IMR-90 (cell line): ENCODE data around the gene CDH23. TPM values are rescaled to one million over a fixed set of nuclear protein-coding genes. Genes with fewer than 3 reads are reported as not detected.

ENCODE experiments used
- ATAC-seq: fragments of 200-7000 bp; cut with Tn5 transposase; 2 replicates; pipeline ENCODE4 v1.9.1; 2020; ENCODE audit warnings: low read depth, mild to moderate bottlenecking, moderate library complexity
- BruUV-seq: library from RNA; stranded (reverse); fragments of 400-500 nt; replicated peaks from 2 replicates; lab custom pipeline; 2021; lab: Mats Ljungman, UMichigan
- CTCF ChIA-PET: fragments of 300-600 bp; formaldehyde crosslinking; extraction: SDS; loops from one replicate; lab custom pipeline; 2021; ENCODE audit warnings: antibody characterized with exemption; lab: Yijun Ruan, JAX
- POLR2A ChIA-PET: fragments of 300-600 bp; sonication (Branson Sonifier 250); formaldehyde crosslinking; loops from one replicate; lab custom pipeline; 2022; ENCODE audit warnings: antibody characterized with exemption; ENCODE audit not compliant: unreplicated experiment; lab: Charles Lee
- DNase-seq: peaks from one replicate; pipeline ENCODE4 v3.0.0; 2013
- H2AFZ ChIP-seq: replicated peaks from 2 replicates; pipeline ENCODE3; 2013; ENCODE audit warnings: low read length, mild to moderate bottlenecking; ENCODE audit not compliant: poor library complexity
- H2AK5ac ChIP-seq: 2 replicates; pipeline ENCODE4 v1.6.1; 2013; ENCODE audit warnings: low read depth, low read length, inconsistent platforms
- H2AK9ac ChIP-seq: replicated peaks from 2 replicates; pipeline ENCODE3; 2013; ENCODE audit warnings: mild to moderate bottlenecking, low read depth, low read length, moderate library complexity; ENCODE audit not compliant: poor library complexity
- H2BK120ac ChIP-seq: 2 replicates; pipeline ENCODE4 v1.6.1; 2013; ENCODE audit warnings: low read depth, low read length, inconsistent platforms
- H2BK15ac ChIP-seq: 3 replicates; pipeline ENCODE4 v1.6.1; 2013; ENCODE audit warnings: low read depth, low read length, inconsistent platforms
- H2BK20ac ChIP-seq: 2 replicates; pipeline ENCODE4 v1.6.1; 2013; ENCODE audit warnings: low read depth, mild to moderate bottlenecking, inconsistent platforms, low read length, moderate library complexity
- H2BK5ac ChIP-seq: 2 replicates; pipeline ENCODE4 v1.6.1; 2013; ENCODE audit warnings: mild to moderate bottlenecking, low read depth, low read length, inconsistent platforms; ENCODE audit not compliant: poor library complexity, severe bottlenecking
- H3K14ac ChIP-seq: replicated peaks from 2 replicates; pipeline ENCODE4 v1.6.1; 2013; ENCODE audit warnings: low read depth, low read length, inconsistent platforms
- H3K18ac ChIP-seq: 2 replicates; pipeline ENCODE4 v1.6.1; 2013; ENCODE audit warnings: low read depth, low read length, control low read depth
- H3K23ac ChIP-seq: 2 replicates; pipeline ENCODE4 v1.6.1; 2013; ENCODE audit warnings: low read depth, low read length, inconsistent platforms
- H3K27ac ChIP-seq: 2 replicates; pipeline ENCODE4 v1.5.1; 2013; ENCODE audit warnings: mild to moderate bottlenecking, control low read depth, low read length; ENCODE audit not compliant: insufficient read depth
- H3K27me3 ChIP-seq: 2 replicates; pipeline ENCODE4 v1.6.1; 2013; ENCODE audit warnings: low read length; ENCODE audit not compliant: control insufficient read depth, insufficient read depth
- H3K36me3 ChIP-seq: 2 replicates; pipeline ENCODE4 v1.6.1; 2013; ENCODE audit warnings: low read length, mixed read lengths; ENCODE audit not compliant: control insufficient read depth, insufficient read depth
- H3K4ac ChIP-seq: 2 replicates; pipeline ENCODE4 v1.6.1; 2013; ENCODE audit warnings: low read depth, low read length, inconsistent platforms
- H3K4me1 ChIP-seq: 2 replicates; pipeline ENCODE4 v1.6.1; 2013; ENCODE audit warnings: low read length, mixed read lengths; ENCODE audit not compliant: control insufficient read depth, insufficient read depth
- H3K4me2 ChIP-seq: 2 replicates; pipeline ENCODE4 v1.6.1; 2013; ENCODE audit warnings: low read depth, mild to moderate bottlenecking, control low read depth, low read length, moderate library complexity
- H3K4me3 ChIP-seq: 2 replicates; pipeline ENCODE4 v1.5.1; 2013; ENCODE audit warnings: low read depth, mild to moderate bottlenecking, control low read depth, low read length, moderate library complexity; ENCODE audit not compliant: insufficient read depth
- H3K56ac ChIP-seq: 2 replicates; pipeline ENCODE4 v1.6.1; 2013; ENCODE audit warnings: low read length, inconsistent platforms; ENCODE audit not compliant: insufficient read depth; ENCODE audit errors: extremely low read depth
- H3K79me1 ChIP-seq, 2 experiments: 2 replicates each; pipeline ENCODE4 v1.6.1; 2013; ENCODE audit warnings: low read length in 2 of 2, inconsistent platforms in 1 of 2, low read depth in 1 of 2
- H3K9ac ChIP-seq: 2 replicates; pipeline ENCODE4 v1.6.1; 2013; ENCODE audit warnings: low read depth, low read length, control low read depth
- H3K9me1 ChIP-seq: 2 replicates; pipeline ENCODE4 v1.6.1; 2013; ENCODE audit warnings: low read length, inconsistent platforms; ENCODE audit not compliant: insufficient read depth
- H3K9me3 ChIP-seq: 2 replicates; pipeline ENCODE4 v1.6.1; 2013; ENCODE audit warnings: low read length; ENCODE audit not compliant: control insufficient read depth, insufficient read depth
- H4K20me1 ChIP-seq: 2 replicates; pipeline ENCODE4 v1.6.1; 2013; ENCODE audit warnings: low read length, inconsistent platforms; ENCODE audit not compliant: insufficient read depth
- H4K5ac ChIP-seq: 2 replicates; pipeline ENCODE4 v1.6.1; 2013; ENCODE audit warnings: mild to moderate bottlenecking, low read depth, low read length, control low read depth
- H4K8ac ChIP-seq, 2 experiments: 2 replicates each; pipeline ENCODE4 v1.6.1; 2013; ENCODE audit warnings: low read depth in 2 of 2, low read length in 2 of 2, control low read depth in 1 of 2, inconsistent platforms in 1 of 2
- H4K91ac ChIP-seq: 2 replicates; pipeline ENCODE4 v1.6.1; 2013; ENCODE audit warnings: low read depth, low read length, inconsistent platforms; ENCODE audit not compliant: insufficient read depth
- FOS ChIP-seq: fragments of 150-350 bp; IDR thresholded peaks from 2 replicates; pipeline ENCODE4 v1.6.1; 2016; ENCODE audit warnings: low read depth, low read length
- WGBS, 2 experiments: methylation state at CpG; one replicate each; pipeline versions ENCODE4 v1.1.5 to v1.1.7; 2013; ENCODE audit warnings: missing lambda C conversion rate in 2 of 2; ENCODE audit not compliant: insufficient read length in 1 of 2; ENCODE audit errors: extremely low coverage in 2 of 2; 5-methylcytosine and 5-hydroxymethylcytosine counted together
- dilution Hi-C: fragments of 300-500 bp; cut with HindIII; formaldehyde crosslinking; loops from one replicate; pipeline ENCODE4 v1.14.3; 2018; ENCODE audit warnings: low sequenced_read_pairs; ENCODE audit not compliant: unreplicated experiment
- in situ Hi-C: fragments of 300-500 bp; cut with MboI; formaldehyde crosslinking; loops from 3 replicates; pipeline ENCODE4 v1.14.3; 2019; ENCODE audit warnings: low sequenced_read_pairs, inconsistent platforms, mixed read lengths
- intact Hi-C: fragments of 100-400 bp; cut with micrococcal nuclease; formaldehyde crosslinking; loops from 2 replicates; pipeline ENCODE4 v1.10.0; 2022
- polyA plus RNA-seq, 3 experiments: library from polyadenylated mRNA; depleted of rRNA; stranded (reverse); fragments of >200 nt; gene quantifications; 2 replicates each; pipeline ENCODE4 v1.2.3, GENCODE V29; 2012; ENCODE audit warnings: low replicate concordance in 1 of 3
- total RNA-seq: library from RNA; depleted of rRNA; stranded (reverse); fragments of >200 nt; gene quantifications from 2 replicates; pipeline ENCODE4 v1.2.3, GENCODE V29; 2012

The CDH23 gene
- total and polyA plus RNA-seq, 2 of the 4 experiments (the other 2 are of a cell fraction), result under 0.01 to 0.03 TPM

DNA sequence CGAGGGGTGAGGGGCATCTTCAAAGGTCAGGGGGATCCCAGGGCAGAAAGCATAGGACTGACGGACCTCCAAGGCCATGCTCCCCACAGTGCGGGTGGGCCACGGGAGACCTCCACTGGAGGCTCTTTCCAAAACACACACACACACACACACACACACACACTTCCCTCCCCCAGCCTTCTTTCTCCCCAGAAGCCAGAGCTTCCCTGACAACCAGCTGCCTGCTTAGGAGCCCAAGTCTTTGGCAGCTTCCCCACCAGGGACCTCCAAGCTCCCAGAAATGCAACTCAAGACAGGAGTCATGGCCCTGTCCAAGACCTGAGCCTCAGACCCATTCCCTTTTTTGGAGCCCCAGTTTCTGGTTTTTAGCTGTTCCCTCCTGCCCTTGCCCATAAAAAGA, 323.6 kb downstream of the CDH23 start:
- no peak overlapping the region for H3K9ac ChIP-seq
- H3K79me1 ChIP-seq, result no peaks in the 10 kb centered on the region
- POLR2A ChIA-PET, result no interaction called here
- no peaks in the 10 kb centered on the region for H4K20me1 ChIP-seq
- no peaks in the 10 kb centered on the region for H3K9me1 ChIP-seq
- peaks cover 10% of the 10 kb centered on the region; the same call in 1 of the 2 replicates for H3K4me1 ChIP-seq
- H4K8ac ChIP-seq, result no peak overlapping the region
- H3K36me3 ChIP-seq, result no peaks in the 10 kb centered on the region
- H3K18ac ChIP-seq, result no peak overlapping the region; the same call in 1 of the 2 replicates
- no peak overlapping the region for H2BK5ac ChIP-seq
- in situ Hi-C loops, result no loop called here
- no peak overlapping the region for H2AK9ac ChIP-seq
- CTCF ChIA-PET, result no interaction called here
- no peak overlapping the region for H3K27ac ChIP-seq
- H2BK120ac ChIP-seq, result no peak overlapping the region
- H4K91ac ChIP-seq, result no peak overlapping the region
- no peak overlapping the region for H2BK20ac ChIP-seq
- H2BK15ac ChIP-seq, result no peak overlapping the region
- dilution Hi-C loops, result no loop called here
- no peak overlapping the region for H3K56ac ChIP-seq
- no peak for DNase-seq
- H2AFZ ChIP-seq, result no peak overlapping the region
- no peak overlapping the region for H4K5ac ChIP-seq
- intact Hi-C loops, result no loop called here
- H2AK5ac ChIP-seq, result no peak overlapping the region
- H3K23ac ChIP-seq, result no peak overlapping the region
- H3K9me3 ChIP-seq, result no peaks in the 10 kb centered on the region; the same call in 1 of the 2 replicates
- no peak overlapping the region for H3K14ac ChIP-seq
- no TSS peak for BruUV-seq
- H3K4ac ChIP-seq, result no peak overlapping the region
- no peak overlapping the region for H3K4me3 ChIP-seq
- no peak overlapping the region for H3K4me2 ChIP-seq
- H3K27me3 ChIP-seq, result peaks cover 13% of the 10 kb centered on the region
- no peak for TF ChIP-seq FOS
- ATAC-seq, result no peak
- WGBS, 2 experiments, result 75% methylated on average over 2 of the region's 4 CpGs; no CpG with 5 or more reads in 1 of the 2 experiments
